Smooth muscle cell (in vitro differentiated cells): ENCODE measurements around the gene RFLNA. TPM values are rescaled to one million over a fixed set of nuclear protein-coding genes. Genes with fewer than 3 reads are reported as not detected.
A peak's percentile ranks its signal among the peaks of the same experiment; 100 is the strongest.

Experiments
- DNase-seq: peaks from one replicate; lab custom pipeline; 2025; ENCODE audit not compliant: unreplicated experiment; lab: John Stamatoyannopoulos, UW
- H2AFZ ChIP-seq: fragments of 200-600 bp; sonication (generic); 2 replicates; pipeline ENCODE4 v1.6.0; 2016; ENCODE audit warnings: antibody characterized with exemption, low read depth, mild to moderate bottlenecking
- H3F3A ChIP-seq: fragments of 200-600 bp; sonication (generic); 2 replicates; pipeline ENCODE4 v1.6.0; 2017; ENCODE audit warnings: antibody characterized with exemption, low read depth
- H3K27ac ChIP-seq: fragments of 200-600 bp; sonication (generic); 2 replicates; pipeline ENCODE4 v1.5.1; 2016; ENCODE audit warnings: low read depth, mild to moderate bottlenecking
- H3K27me3 ChIP-seq: fragments of 200-600 bp; sonication (generic); 2 replicates; pipeline ENCODE4 v1.6.1; 2016; ENCODE audit warnings: low read depth, mild to moderate bottlenecking
- H3K36me3 ChIP-seq: fragments of 200-600 bp; sonication (generic); 2 replicates; pipeline ENCODE4 v1.5.1; 2016; ENCODE audit warnings: low read depth
- H3K4me1 ChIP-seq: fragments of 200-600 bp; sonication (generic); 2 replicates; pipeline ENCODE4 v1.5.1; 2016; ENCODE audit warnings: low read depth
- H3K4me2 ChIP-seq: fragments of 200-600 bp; sonication (generic); 2 replicates; pipeline ENCODE4 v1.6.0; 2016; ENCODE audit warnings: mild to moderate bottlenecking
- H3K4me3 ChIP-seq: fragments of 200-600 bp; sonication (generic); 2 replicates; pipeline ENCODE4 v1.5.1; 2016; ENCODE audit warnings: mild to moderate bottlenecking
- H3K79me2 ChIP-seq: fragments of 200-600 bp; sonication (generic); 2 replicates; pipeline ENCODE4 v1.6.0; 2016; ENCODE audit warnings: low read depth, mild to moderate bottlenecking
- H3K9ac ChIP-seq: fragments of 200-600 bp; sonication (generic); 2 replicates; pipeline ENCODE4 v1.6.0; 2016; ENCODE audit warnings: low read depth
- H3K9me3 ChIP-seq: fragments of 200-600 bp; sonication (generic); replicated peaks from 2 replicates; pipeline ENCODE4 v1.5.1; 2016; ENCODE audit warnings: low read depth
- H4K20me1 ChIP-seq: fragments of 200-600 bp; sonication (generic); 2 replicates; pipeline ENCODE4 v1.6.0; 2016; ENCODE audit warnings: low read depth
- CTCF ChIP-seq: fragments of 200-600 bp; sonication (generic); IDR thresholded peaks from 2 replicates; pipeline ENCODE4 v1.5.1; 2017; ENCODE audit warnings: borderline replicate concordance, mild to moderate bottlenecking, antibody characterized with exemption; ENCODE audit not compliant: insufficient read depth, poor library complexity, severe bottlenecking
- WGBS: methylation state at CpG from one replicate; pipeline ENCODE4 v1.1.7; 2016; ENCODE audit warnings: low lambda C conversion rate; 5-methylcytosine and 5-hydroxymethylcytosine counted together
- polyA plus RNA-seq: library from polyadenylated mRNA; unstranded; fragments of >200 nt; fragmentation: Nextera tagmentation; extraction: Ambion mirVana; gene quantifications from 2 replicates; pipeline ENCODE4 v1.2.1, GENCODE V29; 2016
- total RNA-seq: library from RNA; depleted of rRNA; stranded (reverse); fragments of >200 nt; gene quantifications from 2 replicates; pipeline ENCODE4 v1.2.3, GENCODE V29; 2014

RFLNA gene
- total and polyA plus RNA-seq, 2 experiments from 2014 or later: 30.2 to 51.5 TPM

- no peak overlapping the region for H3K27ac ChIP-seq
- H3F3A ChIP-seq: peaks cover 3% of the 10 kb centered on the region
- H3K27me3 ChIP-seq: peaks cover 11% of the 10 kb centered on the region
- peaks cover 41% of the 10 kb centered on the region for H4K20me1 ChIP-seq
- no peaks in the 10 kb centered on the region for H3K9me3 ChIP-seq
- H2AFZ ChIP-seq: no peak overlapping the region
- DNase-seq: no peak
- peaks cover 4% of the 10 kb centered on the region for H3K79me2 ChIP-seq
- H3K4me2 ChIP-seq: peak overlapping the region; percentile 96
- WGBS: 95% methylated on average over 4 of the region's 4 CpGs
- peaks cover 13% of the 10 kb centered on the region for H3K4me1 ChIP-seq
- no peaks in the 10 kb centered on the region for H3K36me3 ChIP-seq
- H3K9ac ChIP-seq: no peak overlapping the region
- H3K4me3 ChIP-seq: peak overlapping the region; percentile 71
- TF ChIP-seq CTCF: no peak
These were observed 2.5 kb downstream of the RFLNA start for GRCh38 chr12:124297389-124297788.

GRCh38 chr12:124297856-124298255 lies 3.0 kb downstream of the RFLNA start:
- WGBS: 91% methylated on average over 19 of the region's 19 CpGs
- DNase-seq: no peak
- Histone ChIP-seq H3K9me3 (no peaks in the 10 kb centered on the region), H3K79me2 (peaks cover 4% of the 10 kb centered on the region), H3K4me1 (peaks cover 13% of the 10 kb centered on the region), H2AFZ (no peak overlapping the region), H3F3A (peaks cover 3% of the 10 kb centered on the region), H3K27me3 (peaks cover 11% of the 10 kb centered on the region), H4K20me1 (peaks cover 46% of the 10 kb centered on the region), H3K27ac (no peak overlapping the region), H3K4me3 (no peak overlapping the region), H3K4me2 (no peak overlapping the region), H3K9ac (no peak overlapping the region), H3K36me3 (no peaks in the 10 kb centered on the region)
- no peak for TF ChIP-seq CTCF

GRCh38 chr12:124298685-124299410 lies 4.0 kb downstream of the RFLNA start:
- Histone ChIP-seq H3K4me2 (no peak overlapping the region), H2AFZ (no peak overlapping the region), H3K4me1 (peaks cover 13% of the 10 kb centered on the region), H3K9ac (no peak overlapping the region), H3K79me2 (peaks cover 4% of the 10 kb centered on the region), H3F3A (no peaks in the 10 kb centered on the region), H3K27me3 (peaks cover 11% of the 10 kb centered on the region), H3K36me3 (no peaks in the 10 kb centered on the region), H3K9me3 (no peaks in the 10 kb centered on the region), H4K20me1 (peaks cover 53% of the 10 kb centered on the region), H3K27ac (no peak overlapping the region), H3K4me3 (no peak overlapping the region)
- no peak for DNase-seq
- WGBS: 96% methylated on average over 10 of the region's 10 CpGs
- TF ChIP-seq CTCF: no peak
